DMS53 treated with DMSO at 0.1 percent for 48 hours (cell line): ENCODE results near the gene CELA2A.
"Not testable (repeated sequence)": the region's sequence is repeated elsewhere in the genome, so short reads cannot be mapped to it uniquely, and the experiment has no call there.

Experiments used
- DNase-seq: peaks from one replicate; lab custom pipeline; 2025; ENCODE audit not compliant: unreplicated experiment; lab: John Stamatoyannopoulos, UW

The CELA2A gene

GRCh38 chr1:15424981-15425380 lies 31.6 kb upstream of the CELA2A start:
- DNase-seq, result no peak

GRCh38 chr1:15425521-15425920 lies 31.0 kb upstream of the CELA2A start:
- no peak for DNase-seq

GRCh38 chr1:15425958-15426357 lies 30.6 kb upstream of the CELA2A start:
- no peak for DNase-seq

GRCh38 chr1:15426492-15427279 lies 29.8 kb upstream of the CELA2A start:
- DNase-seq, result no peak

- DNase-seq, result no peak
Measured at GRCh38 chr1:15427280-15427666, 29.3 kb upstream of the CELA2A start.

- not testable (repeated sequence) for DNase-seq
Measured at GRCh38 chr1:15428252-15428651, 28.3 kb upstream of the CELA2A start.

- no peak for DNase-seq
Measured at GRCh38 chr1:15428815-15429435, 27.6 kb upstream of the CELA2A start.

- DNase-seq, result no peak
Measured at GRCh38 chr1:15429701-15430149, 26.8 kb upstream of the CELA2A start.

- DNase-seq, result peak; percentile 19
Measured at GRCh38 chr1:15430787-15431570, 25.6 kb upstream of the CELA2A start.

- no peak for DNase-seq
Measured at GRCh38 chr1:15431571-15431948, 25.0 kb upstream of the CELA2A start.

- peak; percentile 31 for DNase-seq
Measured at GRCh38 chr1:15432324-15432723, 24.2 kb upstream of the CELA2A start.

- no peak for DNase-seq
Measured at GRCh38 chr1:15433471-15433870, 23.1 kb upstream of the CELA2A start.

GRCh38 chr1:15434739-15435138 lies 21.8 kb upstream of the CELA2A start:
- not testable (repeated sequence) for DNase-seq

GRCh38 chr1:15435239-15436077 lies 21.1 kb upstream of the CELA2A start:
- no peak for DNase-seq

- DNase-seq, result no peak
Measured at GRCh38 chr1:15436881-15437442, 19.6 kb upstream of the CELA2A start.

- no peak for DNase-seq
Measured at GRCh38 chr1:15439325-15439724, 17.2 kb upstream of the CELA2A start.

GRCh38 chr1:15440357-15440756 lies 16.2 kb upstream of the CELA2A start:
- DNase-seq, result no peak

- no peak for DNase-seq
Measured at GRCh38 chr1:15441247-15441646, 15.3 kb upstream of the CELA2A start.

GRCh38 chr1:15442119-15442518 lies 14.4 kb upstream of the CELA2A start:
- DNase-seq, result no peak

- DNase-seq, result no peak
Measured at GRCh38 chr1:15442759-15443158, 13.8 kb upstream of the CELA2A start.

GRCh38 chr1:15443281-15443680 lies 13.3 kb upstream of the CELA2A start:
- peak; percentile 40 for DNase-seq
